K562 (cell line): Measurements from ENCODE around the gene GEMIN2. TPM values are rescaled to one million over a fixed set of nuclear protein-coding genes. Genes with fewer than 3 reads are reported as not detected.

Source experiments
- E4F1 ChIP-seq: fragments of 250-450 bp; sonication (Bioruptor Pico); IDR thresholded peaks from 2 replicates; pipeline ENCODE4 v1.5.0; 2021; ENCODE audit warnings: mild to moderate bottlenecking, borderline replicate concordance
- FUS ChIP-seq: fragments of 200-400 bp; formaldehyde crosslinking; optimal IDR thresholded peaks from 2 replicates; pipeline ENCODE3; 2017; ENCODE audit warnings: low read depth, low read length
- GTF2F1 ChIP-seq: IDR thresholded peaks from 2 replicates; pipeline ENCODE4 v1.6.1; 2011; ENCODE audit warnings: low read depth, low read length, improper control_type of control experiment
- HNRNPK ChIP-seq: fragments of 200-400 bp; formaldehyde crosslinking; IDR thresholded peaks from one replicate; pipeline ENCODE4 v1.6.1; 2018; ENCODE audit warnings: mild to moderate bottlenecking, low read depth, low read length; ENCODE audit not compliant: poor library complexity, severe bottlenecking
- JUNB ChIP-seq: fragments of 450-650 bp; formaldehyde crosslinking; conservative IDR thresholded peaks from 2 replicates; pipeline ENCODE4 v1.4.0; 2020; ENCODE audit warnings: mild to moderate bottlenecking
- KDM2B ChIP-seq: fragments of 250-450 bp; sonication (Bioruptor Pico); IDR thresholded peaks from 2 replicates; pipeline ENCODE4 v1.8.0; 2021; ENCODE audit warnings: mild to moderate bottlenecking, moderate library complexity
- MECOM ChIP-seq: fragments of 250-450 bp; sonication (Bioruptor Pico); IDR thresholded peaks from 2 replicates; pipeline ENCODE4 v1.8.0; 2022; ENCODE audit warnings: inconsistent platforms
- NBN ChIP-seq: fragments of 450-650 bp; IDR thresholded peaks from 2 replicates; pipeline ENCODE4 v1.6.1; 2016; ENCODE audit warnings: low read depth, mild to moderate bottlenecking
- RAD51 ChIP-seq: fragments of 450-650 bp; IDR thresholded peaks from 2 replicates; pipeline ENCODE4 v1.7.1; 2016; ENCODE audit warnings: low read depth, mild to moderate bottlenecking, borderline replicate concordance
- RBM39 ChIP-seq: fragments of 200-400 bp; formaldehyde crosslinking; optimal IDR thresholded peaks from 2 replicates; pipeline ENCODE3; 2018; ENCODE audit warnings: low read depth, low read length
- SIX5 ChIP-seq, 2 experiments: IDR thresholded peaks; 2 replicates each; pipeline ENCODE4 v1.6.1; 2011; ENCODE audit warnings: low read length in 2 of 2, borderline replicate concordance in 1 of 2, low read depth in 1 of 2, mild to moderate bottlenecking in 1 of 2, moderate library complexity in 1 of 2; ENCODE audit not compliant: insufficient read depth in 1 of 2
- SNIP1 ChIP-seq: fragments of 450-650 bp; IDR thresholded peaks from 2 replicates; pipeline ENCODE4 v1.7.1; 2017; ENCODE audit warnings: low read depth, mild to moderate bottlenecking
- XRCC3 ChIP-seq: fragments of 450-650 bp; IDR thresholded peaks from 2 replicates; pipeline ENCODE4 v1.6.1; 2017; ENCODE audit warnings: mild to moderate bottlenecking, moderate library complexity
- YY1 ChIP-seq, 3 experiments: IDR thresholded peaks; 2 replicates each; pipeline ENCODE4 v1.6.1; 2011; ENCODE audit warnings: low read length in 2 of 3, mild to moderate bottlenecking in 2 of 3, moderate library complexity in 2 of 3, borderline replicate concordance in 1 of 3, control low read depth in 1 of 3, low read depth in 1 of 3; ENCODE audit not compliant: insufficient read depth in 3 of 3, insufficient replicate concordance in 2 of 3, control insufficient read depth in 1 of 3, insufficient read length in 1 of 3; ENCODE audit errors: extremely low read depth in 1 of 3
- ZBTB26 ChIP-seq: fragments of 450-650 bp; formaldehyde crosslinking; IDR thresholded peaks from 2 replicates; pipeline ENCODE4 v1.4.0; 2022; ENCODE audit warnings: missing genetic modification characterization
- ZNF212 ChIP-seq: fragments of 450-650 bp; formaldehyde crosslinking; IDR thresholded peaks from 2 replicates; pipeline ENCODE4 v1.4.0; 2020; ENCODE audit warnings: mild to moderate bottlenecking
- ZNF311 ChIP-seq: fragments of 250-450 bp; sonication (Bioruptor Pico); IDR thresholded peaks from 2 replicates; pipeline ENCODE4 v1.4.0; 2020; ENCODE audit warnings: mild to moderate bottlenecking, moderate library complexity
- ZNF695 ChIP-seq: fragments of 450-650 bp; formaldehyde crosslinking; IDR thresholded peaks from 2 replicates; pipeline ENCODE4 v1.4.0; 2020; ENCODE audit warnings: mild to moderate bottlenecking, moderate library complexity
- ZNF699 ChIP-seq: fragments of 250-450 bp; sonication (Bioruptor Pico); IDR thresholded peaks from 2 replicates; pipeline ENCODE4 v1.8.0; 2021; ENCODE audit warnings: mild to moderate bottlenecking, moderate library complexity; ENCODE audit not compliant: insufficient replicate concordance
- ZNF764 ChIP-seq: fragments of 250-450 bp; sonication (Bioruptor Pico); IDR thresholded peaks from 2 replicates; pipeline ENCODE4 v1.4.0; 2020; ENCODE audit warnings: low read depth, mild to moderate bottlenecking, moderate library complexity
- ZSCAN32 ChIP-seq: fragments of 450-650 bp; formaldehyde crosslinking; IDR thresholded peaks from 2 replicates; pipeline ENCODE4 v1.4.0; 2020; ENCODE audit warnings: mild to moderate bottlenecking, moderate library complexity
- polyA plus RNA-seq, 8 experiments: library from polyadenylated mRNA; depleted of rRNA in 4 of 8; stranded (reverse) in 5 of 8; unstranded in 3 of 8; fragments of >200 nt; fragmentation: Nextera tagmentation in 2 of 8; fragmentation: Illumina TruSeq in 1 of 8; extraction: Ambion mirVana in 2 of 8; extraction: Trizol in 1 of 8; gene quantifications; 2 replicates each; pipeline versions ENCODE4 v1.2.1 to v1.2.3, GENCODE V29; 2011 to 2014; ENCODE audit warnings: inconsistent platforms in 1 of 8, missing spikeins in 1 of 8
- total RNA-seq, 7 experiments: library from RNA; depleted of rRNA in 6 of 7; stranded (reverse); fragments of >200 nt in 6 of 7; fragmentation: Illumina TruSeq in 2 of 7; extraction: Trizol in 2 of 7; gene quantifications; 2 replicates each; pipeline versions ENCODE4 v1.2.1 to v1.2.3, GENCODE V29; 2011 to 2021; ENCODE audit warnings: low replicate concordance in 1 of 7
- TF ChIP-seq, protein P1 (sequence below): sonication (generic); formaldehyde crosslinking; IDR thresholded peaks from 2 replicates; pipeline ENCODE4 v1.8.1; 2023; ENCODE audit warnings: mild to moderate bottlenecking, missing genetic modification reagents
- TF ChIP-seq, protein P2 (sequence below): fragments of 250-450 bp; sonication (Bioruptor Pico); IDR thresholded peaks from 2 replicates; pipeline ENCODE4 v1.9.0; 2021; ENCODE audit warnings: mild to moderate bottlenecking

Gene GEMIN2
- total and polyA plus RNA-seq, 9 of the 15 experiments (the other 6 are each of a cell fraction or from before 2014, with no cell fraction given): 23.0 to 87.6 (median 45.5) TPM

DNA sequence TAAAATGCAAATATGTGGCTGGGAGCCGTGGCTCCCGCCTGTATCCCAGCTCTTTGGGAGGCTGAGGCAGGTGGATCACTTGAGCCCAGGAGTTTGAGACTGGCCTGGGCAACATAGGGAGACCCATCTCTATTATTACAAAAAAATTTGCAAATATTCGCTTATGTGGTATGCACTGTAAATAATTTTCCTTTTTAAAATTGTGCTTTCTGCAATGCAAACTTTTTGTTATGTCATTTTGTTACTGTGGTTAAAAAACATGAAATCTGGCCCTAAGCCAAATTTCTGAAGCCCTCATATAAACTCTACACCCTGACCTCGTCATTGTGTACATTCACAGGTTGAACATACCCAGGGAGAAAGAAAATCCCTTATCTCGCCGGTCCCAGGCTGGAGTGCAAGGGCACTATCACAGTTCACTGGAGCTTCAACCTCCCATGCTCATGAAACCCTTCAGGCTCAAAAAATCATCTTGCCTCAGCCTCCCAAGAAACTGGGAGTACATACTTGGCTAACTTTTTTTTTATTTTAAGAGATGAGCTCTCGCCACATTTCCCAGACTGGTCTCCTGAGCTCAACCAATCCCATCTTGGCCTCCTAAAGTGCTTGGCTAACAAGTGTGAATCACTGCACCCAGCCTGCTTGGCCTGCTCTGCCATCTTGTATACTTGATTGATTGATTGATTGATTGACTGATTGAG lies 31.3 kb downstream of the GEMIN2 start (continued):
- no peak for TF ChIP-seq ZBTB26 (CRISPR knock-in tag)
- no peak for TF ChIP-seq SNIP1
- no peak for TF ChIP-seq JUNB (CRISPR knock-in tag)
- TF ChIP-seq RAD51: no peak
- TF ChIP-seq XRCC3: no peak
- TF ChIP-seq ZNF212 (CRISPR knock-in tag): no peak
- no peak for TF ChIP-seq E4F1 (CRISPR knock-in tag)
- TF ChIP-seq MECOM (CRISPR knock-in tag): no peak
- TF ChIP-seq, protein P1, sequence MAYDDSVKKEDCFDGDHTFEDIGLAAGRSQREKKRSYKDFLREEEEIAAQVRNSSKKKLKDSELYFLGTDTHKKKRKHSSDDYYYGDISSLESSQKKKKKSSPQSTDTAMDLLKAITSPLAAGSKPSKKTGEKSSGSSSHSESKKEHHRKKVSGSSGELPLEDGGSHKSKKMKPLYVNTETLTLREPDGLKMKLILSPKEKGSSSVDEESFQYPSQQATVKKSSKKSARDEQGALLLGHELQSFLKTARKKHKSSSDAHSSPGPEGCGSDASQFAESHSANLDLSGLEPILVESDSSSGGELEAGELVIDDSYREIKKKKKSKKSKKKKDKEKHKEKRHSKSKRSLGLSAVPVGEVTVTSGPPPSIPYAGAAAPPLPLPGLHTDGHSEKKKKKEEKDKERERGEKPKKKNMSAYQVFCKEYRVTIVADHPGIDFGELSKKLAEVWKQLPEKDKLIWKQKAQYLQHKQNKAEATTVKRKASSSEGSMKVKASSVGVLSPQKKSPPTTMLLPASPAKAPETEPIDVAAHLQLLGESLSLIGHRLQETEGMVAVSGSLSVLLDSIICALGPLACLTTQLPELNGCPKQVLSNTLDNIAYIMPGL (CRISPR knock-in tag): no peak
- TF ChIP-seq, protein P2, sequence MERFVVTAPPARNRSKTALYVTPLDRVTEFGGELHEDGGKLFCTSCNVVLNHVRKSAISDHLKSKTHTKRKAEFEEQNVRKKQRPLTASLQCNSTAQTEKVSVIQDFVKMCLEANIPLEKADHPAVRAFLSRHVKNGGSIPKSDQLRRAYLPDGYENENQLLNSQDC (CRISPR knock-in tag): no peak
- TF ChIP-seq RBM39: no peak
- no peak for TF ChIP-seq ZNF764
- no peak for TF ChIP-seq FUS
- TF ChIP-seq ZNF699 (CRISPR knock-in tag): no peak
- peak; percentile 70; the same call in 1 of the 2 replicates for TF ChIP-seq NBN
- TF ChIP-seq HNRNPK: no peak
- no peak for TF ChIP-seq SIX5 (IDR thresholded peaks at IDR 0.05; ENCODE audit: borderline replicate concordance in 1 of 2, insufficient read depth in 1 of 2, low read depth in 1 of 2, low read length in 2 of 2)
- TF ChIP-seq KDM2B (CRISPR knock-in tag): no peak
- TF ChIP-seq GTF2F1: no peak
- TF ChIP-seq ZNF695 (CRISPR knock-in tag): no peak
- TF ChIP-seq YY1 (IDR thresholded peaks at IDR 0.05; ENCODE audit: borderline replicate concordance in 1 of 3, control insufficient read depth in 1 of 3, extremely low read depth in 1 of 3, insufficient read depth in 3 of 3, insufficient read length in 1 of 3, insufficient replicate concordance in 2 of 3, low read depth in 1 of 3, low read length in 2 of 3): no peak
- no peak for TF ChIP-seq ZSCAN32 (CRISPR knock-in tag)
- TF ChIP-seq ZNF311 (CRISPR knock-in tag): no peak
